ENCODE data around the gene MUC2.

MUC2 gene

DNA sequence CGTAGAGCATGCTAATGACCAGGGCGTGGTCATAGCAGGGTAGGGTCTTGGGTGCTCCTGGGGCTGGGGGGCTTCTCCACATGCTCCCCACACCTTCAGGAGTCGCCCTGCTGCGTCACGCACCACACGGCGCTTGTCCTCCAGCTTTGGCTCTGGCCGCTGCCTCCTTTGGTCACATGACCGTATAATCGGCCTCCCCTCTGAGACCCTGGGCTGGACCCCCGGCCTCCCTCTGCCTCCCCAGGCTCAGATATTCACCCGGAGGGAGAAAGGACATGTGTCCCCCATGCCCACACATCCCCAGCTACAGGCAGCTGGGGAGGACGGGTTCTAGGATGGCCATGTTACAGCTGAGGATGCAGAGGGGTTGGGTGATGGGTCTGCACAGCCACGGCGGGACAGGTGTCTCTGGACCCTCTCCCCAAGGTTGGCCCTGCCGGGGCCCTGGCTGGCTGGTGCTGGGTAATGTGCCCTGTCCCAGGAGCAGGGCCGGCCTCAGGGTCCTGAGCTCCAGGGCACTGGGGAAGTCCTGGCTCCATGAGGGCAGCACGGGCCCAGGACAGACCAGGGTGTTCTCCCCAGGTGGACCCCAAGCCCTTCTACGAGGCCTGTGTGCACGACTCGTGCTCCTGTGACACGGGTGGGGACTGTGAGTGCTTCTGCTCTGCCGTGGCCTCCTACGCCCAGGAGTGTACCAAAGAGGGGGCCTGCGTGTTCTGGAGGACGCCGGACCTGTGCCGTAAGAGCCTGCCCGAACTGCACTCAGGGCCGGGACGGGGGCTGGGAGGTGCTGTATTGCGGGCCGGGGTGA lies 14.5 kb downstream of the MUC2 start:
- DNase-seq, result no peak

DNA sequence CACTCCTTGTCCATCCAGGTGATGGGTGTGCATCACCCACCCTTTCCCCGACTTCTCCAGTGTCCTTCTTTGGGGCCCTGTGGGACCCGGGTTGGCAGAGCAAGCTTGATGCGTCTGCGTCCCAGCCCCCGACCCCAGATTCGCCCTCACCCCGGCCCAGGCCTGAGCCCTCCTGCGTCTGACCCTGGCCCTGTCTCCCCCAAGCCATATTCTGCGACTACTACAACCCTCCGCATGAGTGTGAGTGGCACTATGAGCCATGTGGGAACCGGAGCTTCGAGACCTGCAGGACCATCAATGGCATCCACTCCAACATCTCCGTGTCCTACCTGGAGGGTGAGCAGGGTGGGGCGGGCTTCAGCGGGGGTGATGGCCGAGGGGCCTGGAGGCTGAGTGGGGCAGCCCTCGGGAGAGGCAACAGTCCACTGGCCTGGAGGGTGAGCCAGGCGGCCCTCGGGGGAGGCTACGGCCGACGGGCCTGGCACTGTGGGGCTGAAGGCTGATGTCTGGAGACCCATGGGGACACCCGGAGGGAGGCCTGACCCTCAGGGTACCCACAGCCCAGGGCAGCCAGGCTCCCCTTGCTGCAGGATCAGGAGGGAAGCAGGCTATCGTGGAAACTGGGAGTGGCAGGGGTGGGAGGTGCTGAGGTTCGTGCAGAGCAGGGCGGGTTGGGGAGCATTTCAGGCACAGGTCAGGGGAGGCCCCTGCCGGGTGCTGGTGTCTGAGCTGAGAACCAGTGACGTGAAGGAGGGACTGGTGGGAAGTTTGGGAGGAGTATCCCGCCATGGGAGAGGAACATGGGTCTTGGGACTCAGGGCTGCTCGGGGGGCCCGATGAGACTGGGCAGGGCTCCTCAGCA lies 15.3 kb downstream of the MUC2 start:
- DNase-seq, result no peak

DNA sequence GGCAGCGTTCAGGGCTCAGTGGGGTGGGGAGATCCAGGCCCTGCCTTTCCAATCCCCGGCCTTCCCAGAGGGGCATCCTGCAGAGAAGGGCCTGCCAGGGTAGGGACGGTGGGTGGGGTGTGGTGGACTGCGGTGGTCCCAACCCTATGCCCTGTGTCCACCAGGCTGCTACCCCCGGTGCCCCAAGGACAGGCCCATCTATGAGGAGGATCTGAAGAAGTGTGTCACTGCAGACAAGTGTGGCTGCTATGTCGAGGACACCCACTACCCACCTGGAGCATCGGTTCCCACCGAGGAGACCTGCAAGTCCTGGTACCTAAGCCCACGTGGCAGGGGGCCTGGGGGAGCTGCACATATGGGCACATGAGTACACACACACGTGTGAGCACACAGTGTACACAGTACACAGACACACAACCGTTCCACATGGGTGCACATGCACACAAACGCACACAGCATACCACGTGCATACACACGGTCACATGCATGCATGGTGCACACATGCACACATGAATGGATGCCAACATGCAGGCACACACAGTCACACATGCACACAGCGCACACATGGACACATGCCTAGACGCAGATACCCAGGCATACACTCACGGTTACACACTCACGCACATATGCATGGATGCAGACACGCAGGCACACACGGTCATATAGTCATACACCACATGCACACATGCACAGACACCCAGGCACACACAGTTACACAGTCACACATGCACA lies 16.1 kb downstream of the MUC2 start:
- DNase-seq, result no peak

DNA sequence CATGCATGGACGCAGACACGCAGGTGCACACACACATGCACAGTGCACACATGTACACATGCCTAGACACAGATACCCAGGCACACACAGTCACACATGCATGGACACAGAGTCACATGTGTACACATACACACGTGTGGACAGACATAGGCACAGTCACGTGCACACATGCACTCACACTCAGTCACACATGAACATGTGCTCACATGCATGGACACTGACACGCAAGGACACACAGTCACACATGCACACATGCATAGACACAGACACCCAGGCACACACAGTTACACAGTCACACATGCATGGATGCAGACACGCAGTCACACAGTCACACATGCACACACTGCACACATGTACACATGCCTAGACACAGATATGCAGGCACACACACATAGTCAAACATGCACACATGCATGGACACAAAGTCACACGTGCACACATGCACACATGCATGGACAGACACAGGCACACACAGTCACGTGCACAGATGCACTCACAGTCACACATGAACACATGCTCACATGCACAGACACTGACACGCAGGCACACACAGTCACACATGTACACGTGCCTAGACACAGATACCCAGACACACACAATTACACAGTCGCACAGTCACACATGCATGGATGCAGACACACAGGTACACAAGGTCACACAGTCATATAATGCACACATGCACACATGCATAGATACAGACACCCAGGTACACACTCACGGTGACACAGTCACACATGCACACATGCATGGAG lies 16.8 kb downstream of the MUC2 start:
- no peak for DNase-seq

DNA sequence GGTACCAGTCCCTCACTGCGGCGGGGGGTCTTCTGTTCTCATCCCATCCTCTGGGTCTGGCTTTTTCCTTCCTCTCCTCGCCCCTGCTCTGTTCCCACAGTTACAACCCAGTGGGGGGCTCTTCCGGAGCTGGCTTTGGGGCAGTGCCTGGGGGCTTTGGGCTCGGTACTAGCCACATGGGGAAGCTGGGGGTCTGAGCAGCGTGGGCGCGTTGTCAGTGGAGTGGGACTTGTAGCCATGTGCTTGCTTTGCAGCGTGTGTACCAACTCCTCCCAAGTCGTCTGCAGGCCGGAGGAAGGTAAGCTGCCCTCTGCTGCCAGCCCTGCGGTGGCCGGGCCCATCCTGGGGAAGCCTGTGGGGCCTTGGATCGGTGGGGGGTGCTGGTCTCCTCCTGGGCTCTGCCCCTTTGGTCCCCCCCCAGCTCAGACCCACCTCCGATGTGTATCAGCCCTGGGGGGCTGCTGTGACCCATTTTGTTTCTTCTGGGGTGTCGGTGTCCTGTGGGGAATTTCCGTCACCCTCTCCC lies 17.5 kb downstream of the MUC2 start:
- DNase-seq, result no peak

DNA sequence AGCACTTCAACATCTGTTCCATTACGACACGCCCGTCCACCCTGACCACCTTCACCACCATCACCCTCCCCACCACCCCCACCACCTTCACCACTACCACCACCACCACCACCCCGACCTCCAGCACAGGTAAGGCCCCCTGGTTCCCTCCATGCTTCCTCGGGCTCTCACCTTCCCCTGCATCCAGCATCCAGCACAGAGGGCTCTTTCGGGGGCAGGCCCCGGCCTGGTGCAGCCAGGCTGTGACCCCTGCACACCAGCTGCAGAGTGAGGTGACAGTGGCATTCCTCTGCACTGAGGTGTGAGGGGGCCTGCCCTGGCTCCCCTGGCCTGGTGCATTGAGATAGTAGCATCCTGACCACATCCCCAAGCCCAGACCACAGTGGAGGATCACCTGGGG lies 18.2 kb downstream of the MUC2 start:
- no peak for DNase-seq

DNA sequence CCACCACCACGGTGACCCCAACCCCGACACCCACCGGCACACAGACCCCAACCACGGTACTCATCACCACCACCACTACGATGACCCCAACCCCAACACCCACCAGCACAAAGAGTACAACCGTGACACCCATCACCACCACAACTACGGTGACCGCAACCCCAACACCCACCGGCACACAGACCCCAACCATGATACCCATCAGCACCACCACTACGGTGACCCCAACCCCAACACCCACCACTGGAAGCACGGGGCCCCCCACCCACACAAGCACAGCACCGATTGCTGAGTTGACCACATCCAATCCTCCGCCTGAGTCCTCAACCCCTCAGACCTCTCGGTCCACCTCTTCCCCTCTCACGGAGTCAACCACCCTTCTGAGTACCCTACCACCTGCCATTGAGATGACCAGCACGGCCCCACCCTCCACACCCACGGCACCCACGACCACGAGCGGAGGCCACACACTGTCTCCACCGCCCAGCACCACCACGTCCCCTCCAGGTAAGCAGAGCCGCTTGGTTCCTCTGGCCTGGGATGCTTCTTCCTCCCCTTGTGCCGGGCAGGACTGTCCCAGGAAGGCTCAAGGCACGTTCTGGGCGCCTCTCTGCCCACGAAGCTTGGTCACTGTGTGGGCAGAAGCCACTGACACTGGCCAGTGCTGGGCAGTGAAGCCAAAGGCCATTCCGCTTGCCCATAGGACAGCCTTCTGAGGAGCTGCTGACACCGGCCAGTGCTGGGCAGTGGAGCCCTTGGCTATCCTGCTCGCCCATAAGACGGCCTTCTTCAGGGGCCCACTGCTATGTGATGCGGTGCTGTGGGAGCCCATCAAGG lies 25.1 kb downstream of the MUC2 start:
- no peak for DNase-seq

DNA sequence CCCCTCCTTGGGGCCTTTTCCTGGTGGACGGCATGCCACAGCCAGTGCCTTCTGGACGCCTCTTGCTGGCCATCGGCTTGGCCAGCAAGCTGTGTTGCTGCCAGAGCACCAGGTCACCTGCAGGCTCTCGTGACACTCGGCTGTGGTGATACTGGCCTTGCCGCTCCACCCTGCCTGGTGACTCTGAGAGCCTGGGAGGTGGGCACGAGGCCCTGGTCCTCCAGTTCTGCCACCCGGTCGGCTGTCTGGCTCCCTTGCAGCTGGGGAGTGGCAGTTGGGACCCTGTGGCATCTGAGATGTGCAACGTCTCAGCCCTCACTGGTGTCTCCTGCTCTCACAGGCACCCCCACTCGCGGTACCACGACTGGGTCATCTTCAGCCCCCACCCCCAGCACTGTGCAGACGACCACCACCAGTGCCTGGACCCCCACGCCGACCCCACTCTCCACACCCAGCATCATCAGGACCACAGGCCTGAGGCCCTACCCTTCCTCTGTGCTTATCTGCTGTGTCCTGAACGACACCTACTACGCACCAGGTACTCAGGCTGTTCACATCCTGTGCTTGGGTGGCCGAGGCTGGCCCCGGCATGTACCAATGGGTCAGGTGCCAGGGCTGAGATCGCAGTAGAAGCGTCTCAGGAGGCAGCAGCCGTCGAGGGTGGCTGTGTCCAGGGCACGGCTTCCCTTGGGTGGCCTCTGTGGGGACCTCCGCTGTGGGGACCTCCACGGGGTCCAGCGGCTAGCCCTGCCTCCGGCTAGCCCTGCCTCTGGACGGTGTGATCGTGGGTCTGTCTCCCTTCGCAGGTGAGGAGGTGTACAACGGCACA lies 26.0 kb downstream of the MUC2 start:
- DNase-seq, result no peak

DNA sequence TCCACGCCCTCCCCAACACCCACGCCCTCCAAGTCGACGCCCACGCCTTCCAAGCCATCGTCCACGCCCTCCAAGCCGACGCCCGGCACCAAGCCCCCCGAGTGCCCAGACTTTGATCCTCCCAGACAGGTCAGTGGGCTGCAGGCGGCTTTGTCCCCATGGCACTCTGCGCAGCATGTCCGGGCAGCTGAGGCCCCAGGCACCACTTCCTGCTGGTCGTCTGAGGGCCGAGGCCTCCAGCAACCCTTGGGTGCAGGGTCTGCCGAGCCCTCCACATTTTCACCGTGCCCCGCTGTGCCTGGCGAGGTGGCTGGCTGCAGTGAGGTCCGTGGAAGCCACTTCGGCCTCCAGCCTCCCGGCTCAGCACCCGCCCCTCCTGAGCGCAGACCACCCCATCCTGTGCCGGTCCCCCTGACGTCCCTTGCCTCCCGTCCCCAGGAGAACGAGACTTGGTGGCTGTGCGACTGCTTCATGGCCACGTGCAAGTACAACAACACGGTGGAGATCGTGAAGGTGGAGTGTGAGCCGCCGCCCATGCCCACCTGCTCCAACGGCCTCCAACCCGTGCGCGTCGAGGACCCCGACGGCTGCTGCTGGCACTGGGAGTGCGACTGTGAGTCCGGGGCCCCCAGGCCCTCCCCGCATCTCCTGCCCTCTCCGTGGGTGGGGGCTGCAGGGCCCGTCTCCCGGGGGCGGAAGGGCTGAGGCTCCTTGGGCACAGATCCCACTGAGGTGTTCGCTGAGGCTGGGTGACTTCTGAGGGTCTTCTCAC lies 26.8 kb downstream of the MUC2 start:
- DNase-seq, result no peak

DNA sequence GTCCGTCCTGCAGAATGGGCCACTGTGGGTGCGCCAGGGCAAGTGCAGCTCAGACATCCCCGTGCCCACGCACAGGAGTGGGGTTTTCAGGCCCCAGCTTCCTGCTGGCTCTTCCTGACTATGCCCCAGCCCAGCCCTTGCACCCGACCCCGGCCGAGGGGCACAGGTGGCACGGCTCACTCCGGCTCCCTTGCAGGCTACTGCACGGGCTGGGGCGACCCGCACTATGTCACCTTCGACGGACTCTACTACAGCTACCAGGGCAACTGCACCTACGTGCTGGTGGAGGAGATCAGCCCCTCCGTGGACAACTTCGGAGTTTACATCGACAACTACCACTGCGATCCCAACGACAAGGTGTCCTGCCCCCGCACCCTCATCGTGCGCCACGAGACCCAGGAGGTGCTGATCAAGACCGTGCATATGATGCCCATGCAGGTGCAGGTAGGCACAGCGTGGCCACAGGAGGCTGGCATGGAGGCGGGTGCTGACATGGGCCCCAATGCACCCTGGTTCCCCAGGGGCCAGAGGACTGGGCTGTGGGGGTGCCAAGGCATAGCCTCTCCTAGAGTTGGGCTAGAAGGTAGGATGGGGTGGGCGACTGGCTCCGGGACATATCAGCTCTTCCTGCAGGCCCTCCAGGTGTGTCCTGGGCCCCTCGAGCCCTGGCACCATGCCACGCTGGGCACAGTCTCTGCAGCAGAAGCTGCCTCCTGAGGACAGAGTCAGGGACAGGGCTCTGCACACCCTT lies 27.7 kb downstream of the MUC2 start:
- no peak for DNase-seq

DNA sequence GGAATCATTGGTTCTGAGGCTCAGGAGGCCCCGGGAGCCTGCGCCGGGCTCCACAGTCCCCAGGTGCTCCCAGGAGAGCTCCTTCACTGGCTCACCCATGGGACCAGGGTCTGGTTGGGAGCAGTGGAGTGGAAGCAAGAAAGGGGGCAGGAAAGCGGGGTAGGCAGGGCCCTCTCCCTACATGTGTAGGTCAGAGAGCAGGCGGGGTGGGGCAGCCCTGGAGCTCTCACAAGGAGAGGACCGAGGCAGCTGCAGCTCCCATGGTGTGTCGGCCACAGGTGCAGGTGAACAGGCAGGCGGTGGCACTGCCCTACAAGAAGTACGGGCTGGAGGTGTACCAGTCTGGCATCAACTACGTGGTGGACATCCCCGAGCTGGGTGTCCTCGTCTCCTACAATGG lies 28.3 kb downstream of the MUC2 start:
- DNase-seq, result no peak

DNA sequence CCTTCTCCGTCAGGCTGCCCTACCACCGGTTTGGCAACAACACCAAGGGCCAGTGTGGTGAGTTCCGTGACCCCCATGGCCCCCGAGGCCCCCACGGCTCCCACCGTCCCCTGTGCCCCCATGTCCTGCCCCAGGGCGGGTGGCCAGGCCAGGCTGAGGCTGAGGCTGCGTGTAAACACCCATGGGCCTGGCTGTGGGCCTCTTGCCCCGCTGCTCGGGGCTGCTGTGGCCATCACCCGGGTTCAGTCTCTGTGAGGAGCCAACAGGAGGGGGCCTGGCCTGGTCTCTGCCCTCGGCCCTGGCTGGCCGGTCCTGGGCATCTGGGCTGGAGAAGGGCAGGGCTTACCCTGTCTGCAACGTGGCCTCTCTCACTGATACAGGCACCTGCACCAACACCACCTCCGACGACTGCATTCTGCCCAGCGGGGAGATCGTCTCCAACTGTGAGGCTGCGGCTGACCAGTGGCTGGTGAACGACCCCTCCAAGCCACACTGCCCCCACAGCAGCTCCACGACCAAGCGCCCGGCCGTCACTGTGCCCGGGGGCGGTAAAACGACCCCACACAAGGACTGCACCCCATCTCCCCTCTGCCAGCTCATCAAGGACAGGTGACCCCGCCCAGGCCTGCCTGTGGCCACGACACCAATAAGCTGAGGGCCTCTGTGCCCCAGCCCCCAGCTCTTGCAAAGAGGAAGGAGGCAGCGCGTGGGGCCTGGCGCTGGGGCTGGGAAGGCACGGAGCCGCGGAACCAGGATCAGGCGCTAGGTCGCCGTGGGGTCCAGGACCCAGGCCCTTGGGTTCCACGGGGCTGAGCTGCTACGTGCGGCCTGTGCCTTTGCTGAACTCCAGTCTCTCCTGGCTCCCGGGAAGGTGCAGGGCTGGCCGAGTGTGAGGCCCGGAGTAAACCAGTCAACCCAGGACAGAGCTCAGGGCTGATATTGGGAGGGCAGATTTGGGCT lies 29.0 kb downstream of the MUC2 start:
- DNase-seq, result no peak

DNA sequence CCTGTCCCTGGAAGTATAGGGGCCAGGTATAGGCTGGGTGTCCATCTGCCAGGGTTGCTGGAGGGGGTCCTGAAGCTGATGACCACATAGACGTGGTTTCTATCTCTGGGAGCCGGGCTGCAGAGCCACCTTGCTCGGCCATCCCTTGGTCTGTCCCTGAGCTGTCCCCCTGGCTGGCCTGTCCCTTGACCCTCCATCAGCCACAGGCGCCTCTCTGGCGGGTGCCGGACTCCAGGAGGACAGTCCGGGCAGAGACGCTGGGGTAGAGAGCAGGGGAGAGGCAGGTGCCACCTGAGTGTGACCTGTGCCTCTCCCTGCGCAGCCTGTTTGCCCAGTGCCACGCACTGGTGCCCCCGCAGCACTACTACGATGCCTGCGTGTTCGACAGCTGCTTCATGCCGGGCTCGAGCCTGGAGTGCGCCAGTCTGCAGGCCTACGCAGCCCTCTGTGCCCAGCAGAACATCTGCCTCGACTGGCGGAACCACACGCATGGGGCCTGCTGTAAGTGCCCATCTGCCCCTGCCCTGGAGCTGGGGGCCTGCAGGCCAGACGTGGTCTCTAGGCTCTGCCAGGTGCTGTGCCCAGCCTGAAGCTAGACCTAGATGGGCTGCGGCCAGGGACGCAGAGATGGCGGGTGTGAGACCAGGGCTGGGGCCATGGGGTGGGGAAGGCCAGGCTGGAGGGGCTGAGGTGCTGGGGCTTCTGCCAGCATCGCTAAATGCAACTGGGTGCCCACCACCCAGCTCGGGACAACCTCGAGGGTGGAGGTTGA lies 29.9 kb downstream of the MUC2 start:
- no peak for DNase-seq

DNA sequence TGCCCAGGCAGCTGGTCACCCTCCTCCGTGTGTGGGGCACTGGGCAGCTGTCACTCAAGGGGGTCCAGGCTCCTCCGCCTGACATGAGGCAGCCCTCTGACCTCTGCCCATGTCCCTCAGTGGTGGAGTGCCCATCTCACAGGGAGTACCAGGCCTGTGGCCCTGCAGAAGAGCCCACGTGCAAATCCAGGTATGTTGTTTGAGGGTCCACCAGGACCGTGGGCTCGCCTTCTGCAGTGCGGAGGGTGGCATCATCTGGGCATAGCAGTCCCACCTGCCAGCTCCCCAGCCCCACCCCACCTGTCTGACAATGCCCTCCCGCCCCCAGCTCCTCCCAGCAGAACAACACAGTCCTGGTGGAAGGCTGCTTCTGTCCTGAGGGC lies 30.5 kb downstream of the MUC2 start:
- DNase-seq, result no peak

DNA sequence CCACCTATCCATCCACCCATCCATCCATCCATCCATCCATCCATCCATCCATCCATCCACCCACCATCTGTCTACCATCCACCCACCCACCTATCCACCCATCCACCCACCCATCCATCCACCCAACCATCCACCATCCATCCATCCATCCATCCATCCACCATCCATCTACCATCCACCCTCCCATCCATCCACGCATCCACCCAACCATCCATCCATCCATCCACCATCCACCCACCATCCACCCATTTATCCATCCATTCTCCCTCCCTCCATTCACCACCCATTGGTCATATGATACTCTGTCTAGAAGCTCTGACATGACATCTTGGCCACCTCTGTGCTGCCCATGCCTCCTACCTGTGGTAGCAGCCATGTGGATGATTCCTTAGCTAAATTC lies 31.7 kb downstream of the MUC2 start:
- no peak for DNase-seq

DNA sequence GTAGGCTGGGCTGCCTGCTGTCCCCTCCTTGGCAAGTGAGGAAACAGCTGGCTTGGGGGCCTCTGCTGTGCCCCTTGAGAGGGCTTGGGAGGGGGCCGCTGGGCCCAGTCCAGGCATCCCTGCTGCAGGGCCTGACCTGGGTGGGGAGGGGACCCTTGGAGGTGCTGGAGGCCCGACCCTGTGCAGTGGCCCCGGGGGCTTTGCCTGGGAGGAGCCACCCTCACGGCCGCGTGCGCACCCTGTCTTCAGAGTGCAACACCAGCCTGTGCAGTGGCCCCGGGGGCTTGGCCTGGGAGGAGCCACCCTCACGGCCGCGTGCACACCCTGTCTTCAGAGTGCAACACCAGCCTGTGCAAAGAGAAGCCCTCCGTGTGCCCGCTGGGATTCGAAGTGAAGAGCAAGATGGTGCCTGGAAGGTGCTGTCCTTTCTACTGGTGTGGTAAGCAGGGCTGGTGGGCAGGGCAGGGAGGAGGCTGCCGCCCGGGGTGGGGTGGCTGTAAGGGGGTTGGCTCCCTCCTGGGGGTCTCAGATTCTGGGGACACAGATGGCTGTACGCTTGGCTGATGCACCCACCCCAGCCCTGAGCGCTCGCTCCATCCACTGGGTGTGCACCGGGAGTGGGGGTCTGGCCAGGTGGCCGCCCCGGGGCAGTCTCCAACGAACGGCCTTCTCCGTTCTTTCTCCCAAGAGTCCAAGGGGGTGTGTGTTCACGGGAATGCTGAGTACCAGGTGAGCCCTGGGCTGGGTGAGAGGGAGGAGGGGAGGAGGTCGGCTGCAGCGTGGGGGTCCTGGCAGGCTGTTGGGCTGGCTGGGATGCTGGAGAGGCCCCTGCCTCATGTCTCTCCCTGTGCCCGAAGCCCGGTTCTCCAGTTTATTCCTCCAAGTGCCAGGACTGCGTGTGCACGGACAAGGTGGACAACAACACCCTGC lies 32.9 kb downstream of the MUC2 start:
- DNase-seq, result no peak

All from COR-L47 (cell line).